HG02571 (cell line): ENCODE measurements around the gene SYNE1.
"Not testable (repeated sequence)": the region's sequence is repeated elsewhere in the genome, so short reads cannot be mapped to it uniquely, and the experiment has no call there.

Experiments used
- ATAC-seq: cut with Tn5 transposase; IDR thresholded peaks from one replicate; pipeline ENCODE4 v1.9.1; 2021; ENCODE audit warnings: mild to moderate bottlenecking, moderate library complexity; ENCODE audit not compliant: unreplicated experiment

SYNE1 gene

DNA sequence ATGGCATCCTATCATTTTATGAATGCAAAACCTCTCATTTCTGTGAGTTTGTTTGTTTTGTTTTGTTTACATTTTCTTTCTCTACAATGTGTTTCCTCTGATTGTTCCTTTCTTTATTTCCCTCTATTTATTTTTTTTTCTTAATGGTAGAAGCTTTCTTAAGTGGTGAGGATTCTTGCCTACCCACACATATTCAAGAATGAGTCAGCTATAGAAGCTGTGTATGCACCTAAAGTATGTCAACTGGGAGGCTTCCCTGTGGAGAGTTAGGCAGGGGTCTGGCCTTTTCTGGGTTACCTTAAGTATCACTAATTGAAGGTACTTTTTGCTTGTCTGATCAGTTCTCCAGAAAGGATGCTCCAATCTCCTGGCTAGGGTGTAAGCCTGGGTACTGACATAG lies 475.7 kb downstream of the SYNE1 start:
- peak; percentile 49 for ATAC-seq

DNA sequence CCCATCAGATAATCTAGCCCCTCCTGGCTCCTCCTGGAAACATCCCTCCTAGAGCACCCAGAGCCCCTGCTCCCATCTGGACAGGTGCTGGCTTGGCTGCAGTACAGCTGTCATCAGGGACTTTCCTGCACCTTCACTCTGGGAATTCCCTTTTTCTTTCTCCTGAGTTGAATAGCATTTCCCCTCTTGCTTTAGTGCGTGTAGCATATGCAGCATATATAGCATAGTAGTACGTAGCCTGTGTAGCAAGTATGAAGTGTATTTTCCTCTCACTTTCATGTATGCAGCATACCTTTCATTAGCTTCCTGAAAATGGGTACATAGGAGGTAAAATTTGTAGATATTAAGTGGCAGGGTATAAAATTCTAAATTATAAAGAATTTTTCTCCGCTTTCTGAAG lies 476.8 kb downstream of the SYNE1 start:
- ATAC-seq: peak; percentile 96

DNA sequence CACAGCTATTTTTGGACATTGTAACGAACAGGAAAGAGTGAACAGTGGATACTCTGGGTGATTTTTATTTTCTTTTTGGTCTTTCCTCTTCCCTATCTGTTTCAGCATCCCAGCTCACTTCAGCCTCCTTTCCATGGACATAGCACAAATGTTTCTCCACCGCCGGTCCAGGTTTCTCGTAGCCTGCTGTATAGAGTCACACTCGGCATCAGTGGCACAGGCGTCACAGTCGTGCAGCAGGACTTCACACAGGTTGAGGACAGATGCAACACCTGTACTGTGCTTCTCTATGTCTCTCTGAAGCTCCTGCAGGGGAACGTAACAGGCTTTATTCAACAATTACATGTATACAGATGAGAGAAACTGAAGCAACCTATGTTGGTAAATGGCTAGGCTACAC lies 481.4 kb downstream of the SYNE1 start:
- no peak for ATAC-seq

DNA sequence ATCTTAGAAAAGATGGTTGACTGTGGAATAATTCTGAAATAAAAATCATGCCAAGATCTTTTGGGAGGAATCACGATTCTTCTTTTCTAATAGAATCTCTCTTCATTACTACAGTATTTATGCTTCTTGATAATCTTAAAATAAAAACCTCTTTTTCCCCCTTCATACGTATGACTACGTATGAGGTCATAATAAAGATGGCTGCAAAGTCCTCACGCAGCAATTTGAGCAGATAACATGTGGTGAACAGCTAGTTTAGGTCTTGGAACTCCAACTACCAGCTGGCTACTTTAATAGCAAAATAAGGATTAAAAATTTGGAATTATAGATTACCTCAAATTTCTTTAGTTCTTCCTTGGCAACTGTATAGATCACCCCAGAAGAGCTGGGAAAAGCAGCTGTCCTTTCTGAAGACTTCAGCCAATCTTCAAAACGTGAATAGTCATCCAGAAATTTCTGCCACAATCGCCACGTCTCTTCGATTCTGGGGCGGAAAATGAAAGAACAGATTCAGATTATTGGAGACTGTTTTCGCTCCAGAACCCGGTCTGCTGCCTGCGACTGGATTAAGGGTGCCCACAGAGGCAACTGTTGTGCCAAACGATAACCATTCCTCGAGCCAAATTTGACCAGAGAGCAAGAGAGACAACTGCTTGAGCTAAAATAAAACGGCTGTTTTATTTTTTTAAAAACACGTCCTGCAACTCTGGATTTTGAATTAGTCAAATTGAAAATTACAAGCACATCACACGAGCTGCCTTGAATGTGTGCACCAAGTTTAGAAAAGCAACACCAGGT lies 482.4 kb downstream of the SYNE1 start:
- ATAC-seq: no peak

DNA sequence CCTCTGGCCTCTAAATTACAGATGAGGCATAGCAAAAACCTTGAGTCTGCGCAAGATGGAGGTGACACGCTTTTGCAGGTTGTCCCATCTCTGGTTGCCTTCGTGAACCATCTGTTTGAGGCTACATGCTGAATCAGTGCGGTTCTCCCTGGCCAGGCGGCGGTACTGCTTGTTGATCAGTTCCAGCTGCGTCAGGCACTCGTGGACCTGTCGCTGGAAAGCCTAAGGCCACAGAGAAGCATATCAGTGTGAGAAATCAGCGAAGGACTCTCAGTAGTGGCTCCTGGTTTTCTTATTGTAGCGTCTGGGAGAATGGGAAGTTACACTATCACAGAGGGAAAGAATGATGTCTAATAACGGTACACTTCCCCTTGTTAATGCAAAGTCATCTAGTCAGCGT lies 485.2 kb downstream of the SYNE1 start:
- ATAC-seq: no peak

DNA sequence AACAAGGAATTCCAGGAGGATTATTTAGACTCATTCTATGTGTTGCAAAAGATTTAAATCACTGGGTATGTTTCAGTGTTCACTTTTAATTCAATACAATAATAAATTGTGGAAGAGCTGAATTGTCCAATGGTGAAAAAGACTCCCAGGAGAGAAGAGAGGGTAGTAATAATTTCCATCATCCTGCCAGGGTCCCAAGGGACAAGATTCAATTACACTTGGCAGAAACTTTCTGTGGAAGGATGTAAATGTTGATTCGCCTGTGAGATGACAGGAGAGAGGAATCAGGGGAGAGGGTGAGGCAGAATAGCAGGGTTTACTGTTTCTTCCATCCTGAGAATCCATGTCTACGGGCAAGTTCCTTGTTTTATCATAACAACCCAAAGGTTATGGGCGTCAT lies 487.0 kb downstream of the SYNE1 start:
- no peak for ATAC-seq

DNA sequence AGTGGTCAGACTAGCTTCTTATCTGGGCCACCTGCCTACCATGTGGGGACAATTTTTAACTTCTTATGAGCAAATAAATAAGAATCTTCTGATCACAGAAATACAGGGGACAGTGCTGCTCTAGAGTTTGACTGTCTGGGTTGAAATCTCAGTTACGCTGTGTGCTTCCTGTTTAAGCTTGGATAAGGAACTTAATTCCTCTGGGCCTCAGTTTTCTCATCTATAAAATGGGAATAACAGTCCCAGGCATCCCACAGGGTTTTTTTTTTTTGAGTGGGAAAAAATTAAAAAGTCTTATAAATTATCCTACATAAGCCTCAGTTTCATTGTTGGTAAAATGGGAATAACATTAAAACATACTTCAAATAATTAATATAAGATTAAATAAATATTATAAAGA lies 488.8 kb downstream of the SYNE1 start:
- ATAC-seq: no peak

DNA sequence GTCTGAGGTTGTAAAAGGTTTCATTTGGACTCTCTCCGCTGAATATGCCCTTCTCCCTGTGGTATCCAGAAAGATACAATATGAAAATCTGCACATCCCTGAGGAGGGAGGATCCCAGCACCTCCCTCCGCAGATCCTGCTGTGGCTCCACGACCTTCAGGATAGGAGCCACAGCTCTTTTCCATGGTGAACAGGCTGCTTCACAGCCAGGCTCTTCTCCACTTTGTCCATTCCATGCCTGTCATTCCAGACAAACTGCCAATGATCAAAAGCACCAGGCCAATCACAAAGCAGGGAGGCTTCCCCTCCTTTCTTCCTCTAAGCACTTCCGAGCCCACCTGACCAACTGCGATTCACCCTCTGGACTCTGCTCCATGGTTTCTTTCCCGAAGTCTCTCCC lies 489.9 kb downstream of the SYNE1 start:
- no peak for ATAC-seq

DNA sequence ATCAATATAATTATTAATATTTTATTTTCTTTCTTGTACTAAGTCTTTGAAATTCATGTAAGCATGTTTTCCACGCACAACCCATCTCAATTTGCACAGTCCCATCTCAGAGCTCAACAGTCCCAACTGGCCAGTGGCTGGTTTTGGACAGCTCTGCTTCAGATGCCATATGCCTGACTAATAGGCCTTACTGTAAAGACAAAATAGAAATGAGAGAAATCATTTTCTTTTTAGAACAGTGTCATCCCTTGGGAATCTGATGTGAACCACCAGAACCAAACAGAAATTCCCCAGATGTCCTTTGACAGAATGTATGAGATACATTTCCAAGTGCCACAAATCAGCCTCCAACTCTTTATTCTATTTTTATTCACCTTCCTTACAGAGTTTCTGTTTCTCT lies 490.8 kb downstream of the SYNE1 start:
- ATAC-seq: no peak

DNA sequence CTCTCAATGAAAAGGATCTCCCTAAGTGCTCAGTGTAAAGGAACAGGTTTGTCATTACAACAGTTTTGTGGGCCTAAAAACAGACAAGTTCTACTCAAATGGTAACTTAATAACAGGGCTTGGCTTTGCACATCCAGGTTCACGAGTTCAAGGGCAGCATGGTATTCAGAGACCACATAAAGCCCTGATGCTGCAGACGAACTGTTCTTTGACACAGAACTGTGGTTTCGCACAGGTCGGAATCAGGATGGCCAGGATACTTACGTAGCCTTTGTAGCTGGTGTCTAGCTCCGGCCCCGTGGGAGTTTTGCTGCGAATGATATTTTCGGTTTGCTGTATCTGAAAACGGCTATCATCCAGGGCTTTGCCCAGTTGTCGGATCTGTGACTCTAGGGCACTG lies 493.8 kb downstream of the SYNE1 start:
- ATAC-seq: no peak

DNA sequence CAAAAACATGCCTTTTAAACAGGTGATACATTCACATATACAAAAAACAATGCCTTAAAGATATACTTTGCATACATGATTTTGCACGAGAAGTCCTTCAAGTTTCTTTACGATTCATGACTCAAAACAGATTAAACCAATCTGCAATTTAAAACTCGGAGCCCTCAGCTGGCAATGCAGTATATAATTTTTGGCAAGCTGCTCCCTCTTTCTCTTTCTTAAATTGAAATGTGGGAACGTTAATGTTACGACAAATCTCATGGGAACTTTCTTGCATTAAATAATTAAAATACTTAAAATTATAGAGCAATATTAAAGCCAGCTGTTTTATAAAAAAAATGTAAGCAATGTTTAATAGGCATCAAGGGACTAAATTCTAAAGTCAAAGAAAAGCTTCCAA lies 495.1 kb downstream of the SYNE1 start:
- ATAC-seq: no peak

DNA sequence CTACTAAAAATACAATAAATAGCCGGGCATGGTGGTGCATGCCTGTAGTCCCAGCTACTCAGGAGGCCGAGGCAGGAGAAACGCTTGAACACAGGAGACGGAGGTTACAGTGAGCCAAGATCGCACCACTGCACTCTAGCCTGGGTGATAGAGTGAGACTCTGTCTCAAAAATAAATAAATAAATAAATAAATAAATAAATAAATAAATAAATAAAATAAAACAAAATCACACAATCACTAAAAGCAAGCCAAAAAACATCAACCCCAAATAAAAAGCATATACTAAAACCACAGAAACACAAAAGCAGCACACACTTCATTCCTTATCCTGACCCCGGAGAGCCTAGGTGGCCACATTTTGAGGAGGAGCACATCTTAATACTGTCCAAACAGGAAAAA lies 498.8 kb downstream of the SYNE1 start:
- not testable (repeated sequence) for ATAC-seq

DNA sequence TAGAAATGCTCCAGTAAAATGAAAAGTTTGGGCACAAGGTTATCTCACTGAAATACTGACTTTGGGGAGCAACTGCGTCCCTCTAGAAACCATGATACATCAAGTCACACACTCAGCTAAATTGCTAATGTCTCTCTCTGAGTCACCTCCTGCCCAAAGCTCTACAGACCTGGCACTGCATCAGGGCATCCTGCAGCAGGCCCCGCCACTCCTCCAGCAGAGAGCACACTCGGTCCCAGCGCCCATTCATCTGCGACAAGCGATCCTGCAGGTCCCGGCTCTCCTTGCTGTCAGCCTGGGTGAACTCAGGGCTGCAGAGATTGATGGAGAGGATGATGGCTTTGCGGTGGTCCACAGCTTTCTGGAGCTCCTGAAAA lies 500.7 kb downstream of the SYNE1 start:
- no peak for ATAC-seq

DNA sequence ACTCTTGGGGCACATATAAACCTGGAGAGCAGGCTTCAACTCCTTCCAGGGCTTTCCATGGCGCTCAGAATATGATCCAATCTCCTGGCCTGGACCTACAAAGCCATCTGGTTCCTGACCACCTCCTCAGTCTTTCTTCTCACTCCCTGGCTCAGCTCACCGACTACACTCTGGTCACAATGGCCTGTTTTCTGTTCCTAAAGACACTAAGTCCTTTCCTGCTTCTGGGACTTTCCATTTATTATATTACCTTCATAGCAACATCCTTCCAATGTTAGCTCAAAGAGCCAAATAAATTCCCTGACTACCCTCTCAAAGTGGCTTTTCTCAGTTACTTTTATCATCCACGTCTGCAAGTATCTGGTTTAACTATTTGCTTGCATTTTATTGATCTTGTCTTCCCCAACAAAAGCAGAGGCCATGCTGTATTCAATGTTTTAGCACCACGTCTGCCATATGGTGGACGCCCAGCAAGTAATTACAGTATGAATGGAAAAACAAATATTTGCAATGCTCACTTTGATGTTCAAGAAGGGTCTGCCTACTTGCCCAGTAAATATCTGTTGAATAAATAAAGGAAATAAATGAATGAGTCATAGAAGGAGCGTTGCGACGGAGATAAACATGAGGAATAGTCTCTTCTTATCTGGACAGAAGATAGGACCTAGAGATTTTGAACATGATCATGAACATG lies 501.3 kb downstream of the SYNE1 start:
- no peak for ATAC-seq

DNA sequence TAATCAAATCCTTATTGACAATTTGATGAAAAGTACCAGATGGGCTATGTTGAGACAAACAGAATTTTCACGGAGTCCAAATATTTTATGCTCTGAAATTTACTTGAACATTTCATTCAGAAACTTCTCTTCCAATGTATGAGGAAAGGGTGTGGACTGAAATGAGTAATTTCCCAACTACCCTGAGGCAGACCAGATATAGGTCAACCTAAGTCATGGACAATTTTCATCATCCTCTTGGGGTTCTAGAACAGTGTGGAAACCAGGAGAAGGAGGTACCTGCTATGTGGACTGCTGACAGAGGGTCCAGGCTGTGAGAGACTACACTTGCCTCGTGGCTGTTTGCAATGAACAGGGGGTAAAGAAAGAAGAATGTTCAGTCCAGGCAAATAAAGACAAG lies 506.7 kb downstream of the SYNE1 start:
- ATAC-seq: no peak

DNA sequence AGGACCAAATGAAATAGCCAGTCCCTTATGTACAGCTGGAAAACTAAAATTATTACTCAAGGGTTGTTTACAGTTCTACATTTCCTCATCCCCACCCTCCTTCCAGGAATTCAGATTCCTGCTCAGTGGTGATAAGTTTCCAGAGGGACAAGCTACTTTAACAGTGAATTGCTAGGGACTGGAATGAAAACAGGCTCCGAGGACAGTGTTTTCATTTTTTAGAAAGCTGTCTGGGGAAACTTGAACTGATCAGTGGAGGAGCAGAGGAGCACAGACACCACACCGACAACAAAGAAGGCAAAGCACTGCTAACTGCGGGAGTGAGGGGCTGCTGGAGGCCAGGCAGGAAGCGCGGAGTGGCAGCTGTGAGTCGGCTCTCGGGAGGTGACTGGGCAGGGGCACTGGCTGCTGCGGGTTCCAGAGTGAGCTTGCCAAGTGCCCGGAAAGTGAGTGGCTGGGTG lies 507.4 kb downstream of the SYNE1 start:
- no peak for ATAC-seq

DNA sequence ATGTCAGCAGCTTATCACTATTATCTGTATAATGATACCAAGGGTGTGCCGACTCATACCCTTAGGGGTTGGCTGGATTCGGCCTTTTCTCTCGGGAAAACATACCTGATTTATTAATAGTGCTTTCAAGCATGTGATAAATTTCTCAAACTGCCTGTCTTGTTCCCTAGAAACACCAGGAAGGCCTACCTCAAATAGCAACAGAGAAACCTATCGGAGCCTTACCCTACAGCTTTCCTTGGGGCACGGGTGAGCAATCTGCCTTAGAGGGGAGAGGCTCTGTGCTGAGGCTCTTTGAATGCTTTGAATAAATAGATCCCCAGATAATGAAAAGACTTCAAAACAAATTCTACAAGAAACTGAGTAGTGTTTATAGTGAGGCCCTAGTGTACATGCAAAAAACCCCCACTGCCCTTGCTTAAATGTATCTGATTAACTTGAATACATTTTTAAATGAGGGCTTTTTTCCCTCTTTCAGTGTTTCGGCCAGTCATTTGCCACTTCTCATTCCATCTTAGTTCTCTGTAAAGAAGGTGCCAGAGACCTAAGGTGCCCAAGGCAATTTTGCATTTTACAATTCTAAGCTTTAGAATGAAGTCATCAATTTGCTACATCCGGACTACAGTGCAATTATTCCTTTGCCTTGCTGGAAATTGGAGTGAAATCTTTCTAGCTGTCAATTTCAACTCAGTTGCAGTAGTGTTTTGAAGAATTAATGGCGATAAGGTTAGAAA lies 509.6 kb downstream of the SYNE1 start:
- no peak for ATAC-seq

DNA sequence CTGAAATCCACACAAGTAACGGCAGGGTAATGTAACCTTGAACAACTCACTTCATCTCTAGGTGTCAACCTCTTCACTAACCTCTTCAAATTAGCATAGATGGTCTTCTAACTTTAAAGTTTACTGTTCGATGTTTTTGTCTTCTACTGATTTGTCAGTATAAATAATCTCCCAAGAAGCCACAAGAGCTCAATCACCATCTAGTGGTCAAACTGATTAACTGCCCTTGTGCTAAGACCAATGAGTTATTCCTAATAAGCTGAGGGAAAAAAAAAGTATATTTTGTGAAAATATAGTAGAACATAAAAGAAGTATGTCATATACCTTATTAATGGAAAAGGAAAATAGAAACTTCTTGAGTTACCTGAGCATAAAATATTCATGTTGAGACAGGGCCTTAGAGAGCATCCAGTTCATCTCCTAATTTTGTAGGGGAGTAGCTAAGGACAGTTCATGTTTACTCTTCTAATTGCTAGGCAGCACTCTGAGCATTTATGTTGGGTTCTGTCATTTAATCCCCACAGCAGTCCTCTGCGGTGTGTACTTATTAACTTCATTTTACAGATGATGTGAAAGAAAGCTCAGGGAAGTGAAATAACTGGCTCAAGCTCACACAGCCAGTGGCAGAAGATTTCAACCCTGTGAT lies 512.6 kb downstream of the SYNE1 start:
- ATAC-seq: peak; percentile 66

DNA sequence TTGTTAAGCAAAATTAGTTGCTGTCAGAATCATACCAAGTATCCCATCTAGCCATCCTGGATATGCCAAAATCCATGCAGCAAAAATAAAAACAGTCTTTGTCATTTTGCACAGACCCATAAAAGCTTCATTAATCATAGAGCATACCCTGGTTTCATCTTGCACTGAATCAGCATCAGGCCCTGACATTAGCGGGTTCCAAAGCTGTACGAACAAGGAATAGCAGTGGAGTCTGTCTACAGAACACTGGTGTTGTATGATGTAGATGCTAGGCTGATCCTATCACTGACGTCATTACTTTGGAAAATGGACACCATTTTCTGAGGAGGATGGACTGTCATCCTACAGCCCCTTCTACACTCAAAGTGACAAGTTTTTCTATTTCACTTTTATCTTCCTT lies 514.1 kb downstream of the SYNE1 start:
- no peak for ATAC-seq

DNA sequence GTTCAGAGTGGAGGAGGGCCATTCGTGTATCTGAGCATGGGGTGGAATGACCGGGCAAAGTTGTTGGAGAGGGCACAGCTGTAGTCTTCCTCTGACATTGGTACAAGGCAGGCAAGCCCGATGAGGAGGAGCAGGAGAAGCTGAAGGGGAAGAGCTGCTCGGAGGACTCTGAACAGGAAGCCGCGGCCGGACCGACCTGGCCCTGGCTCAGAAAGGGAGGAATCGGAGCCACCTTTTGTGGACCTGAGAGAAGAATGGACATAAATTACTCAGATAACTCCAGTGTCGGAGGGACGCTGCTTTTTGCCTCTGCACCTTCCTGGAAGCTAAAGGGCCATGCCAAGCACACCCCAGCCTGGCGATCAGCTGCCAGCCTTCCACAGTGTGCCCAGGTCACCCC lies 514.7 kb downstream of the SYNE1 start:
- ATAC-seq: no peak

DNA sequence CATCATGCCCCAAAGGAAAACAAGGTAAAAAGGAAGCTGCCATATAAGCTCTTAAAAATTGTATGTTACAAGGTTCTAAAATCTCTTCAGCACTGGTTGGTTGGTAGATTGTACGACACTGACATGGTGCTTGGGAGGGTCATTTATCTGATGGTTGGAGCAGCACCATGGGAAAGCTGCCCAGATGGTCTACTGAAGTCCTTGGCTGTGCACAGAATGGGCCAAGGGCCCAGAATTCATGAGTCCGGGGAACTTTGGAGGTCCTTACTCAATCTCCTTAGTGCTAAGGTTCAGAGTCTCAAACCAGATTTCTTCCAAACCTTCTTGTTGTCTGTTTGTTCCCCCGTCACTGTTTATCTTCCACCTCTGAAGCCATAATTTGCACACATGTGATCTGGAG lies 515.3 kb downstream of the SYNE1 start:
- ATAC-seq: no peak
